Sigmoid colon (tissue), 7 donors: Measurements from ENCODE around the gene ICE1. TPM values are rescaled to one million over a fixed set of nuclear protein-coding genes. Genes with fewer than 3 reads are reported as not detected.

Experiments used
- DNase-seq: peaks from one replicate; pipeline ENCODE4 v3.0.0-alpha.2; 2019
- H3K27ac ChIP-seq, 4 donors: fragments of 200-600 bp; sonication (generic); one replicate each; pipeline ENCODE4 v1.5.1; 2016 to 2019; ENCODE audit warnings: mild to moderate bottlenecking in 1 of 4
- H3K27me3 ChIP-seq, 3 donors: fragments of 200-600 bp; sonication (generic); one replicate each; pipeline ENCODE4 v1.5.1; 2019; ENCODE audit warnings: mild to moderate bottlenecking in 1 of 3
- H3K36me3 ChIP-seq, 4 donors: fragments of 200-600 bp; sonication (generic); one replicate each; pipeline ENCODE4 v1.5.1; 2016 to 2019
- H3K4me1 ChIP-seq, 4 donors: fragments of 200-600 bp; sonication (generic); one replicate each; pipeline ENCODE4 v1.5.1; 2017 to 2019
- H3K4me3 ChIP-seq, 4 donors: fragments of 200-600 bp; sonication (generic); one replicate each; pipeline ENCODE4 v1.5.1; 2017 to 2019; ENCODE audit warnings: mild to moderate bottlenecking in 2 of 4, moderate library complexity in 1 of 4
- H3K9me3 ChIP-seq, 4 donors: fragments of 200-600 bp in 3 of 4; sonication (generic) in 3 of 4; one replicate each; pipeline versions ENCODE4 v1.5.1 to v1.6.1; 2013 to 2019
- CTCF ChIP-seq, 4 experiments: fragments of 450-650 bp in 3 of 4; fragments of 200-600 bp in 1 of 4; IDR thresholded peaks; one replicate each; pipeline ENCODE4 v1.5.1; 2016 to 2019; ENCODE audit warnings: antibody characterized with exemption in 4 of 4, mild to moderate bottlenecking in 3 of 4, moderate library complexity in 2 of 4
- EP300 ChIP-seq, 4 donors: sonication (generic); formaldehyde crosslinking; IDR thresholded peaks; one replicate each; pipeline ENCODE4 v1.6.1; 2017; ENCODE audit warnings: antibody characterized with exemption in 4 of 4
- POLR2A ChIP-seq, 2 donors: fragments of 450-650 bp; IDR thresholded peaks; one replicate each; pipeline ENCODE4 v1.6.1; 2016; ENCODE audit warnings: antibody characterized with exemption in 2 of 2, mild to moderate bottlenecking in 2 of 2, moderate library complexity in 2 of 2
- POLR2AphosphoS5 ChIP-seq, 4 donors: sonication (generic); formaldehyde crosslinking; IDR thresholded peaks; one replicate each; pipeline ENCODE4 v1.6.1; 2017; ENCODE audit warnings: antibody characterized with exemption in 4 of 4
- WGBS, 2 donors: extraction: QIAGEN DNeasy Blood & Tissue Kit; methylation state at CpG; one replicate each; pipeline ENCODE4 v1.1.7; 2013; 5-methylcytosine and 5-hydroxymethylcytosine counted together
- intact Hi-C: fragments of 100-400 bp; cut with DNase I; formaldehyde crosslinking; loops from one replicate; pipeline ENCODE4 v1.15.1; 2023
- polyA plus RNA-seq, 3 donors: library from polyadenylated mRNA; stranded (reverse); fragments of 200-250 nt; gene quantifications; one replicate each; pipeline ENCODE4 v1.2.3, GENCODE V29; 2013
- total RNA-seq, 4 donors: library from RNA; depleted of rRNA; stranded (reverse); fragments of >200 nt; gene quantifications; one replicate each; pipeline ENCODE4 v1.1.0, GENCODE V29; 2016
- donor health status: healthy with polysubstance abuse.
- donor health status: Bipolar disorder and iron deficiency.
- donor health status: healthy.

The ICE1 gene
- total and polyA plus RNA-seq, 7 donors = 4.4 to 32.6 (median 28.1) TPM

DNA sequence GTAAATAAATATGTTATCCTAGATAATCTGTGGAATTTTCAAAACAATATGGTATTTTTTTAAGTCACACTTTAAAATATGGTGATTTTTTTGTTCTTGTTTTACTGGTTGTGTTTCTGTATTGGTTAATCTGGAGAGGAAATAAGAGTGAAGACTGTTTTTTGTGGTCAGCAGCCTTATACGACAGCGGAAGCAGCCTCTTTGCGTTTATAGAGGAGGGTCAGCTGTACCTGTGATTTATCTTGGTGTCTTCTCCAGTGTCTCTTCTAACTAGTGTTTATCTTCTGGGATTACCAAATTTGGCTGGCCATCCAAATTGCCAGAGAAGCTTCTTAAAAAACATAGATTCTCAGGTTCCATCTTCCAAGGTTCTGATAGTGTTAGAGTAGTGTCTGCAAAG lies 58.7 kb downstream of the ICE1 start:
- Histone ChIP-seq H3K4me1 (no peaks in the 10 kb centered on the region), H3K4me3 (no peak overlapping the region), H3K36me3 (peaks cover 0 to 43% (median 9%) of the 10 kb centered on the region in 4 donors), H3K27me3 (no peaks in the 10 kb centered on the region), H3K9me3 (no peaks in the 10 kb centered on the region), H3K27ac (no peak overlapping the region)
- intact Hi-C loops = no loop called here
- WGBS, 2 donors = 53 to 90% methylated on average over 3 of the region's 3 CpGs
- no peak for TF ChIP-seq POLR2A (IDR thresholded peaks at IDR 0.05)
- TF ChIP-seq EP300 (IDR thresholded peaks at IDR 0.05) = no peak
- no peak for TF ChIP-seq CTCF (IDR thresholded peaks at IDR 0.05)
- TF ChIP-seq POLR2AphosphoS5 (IDR thresholded peaks at IDR 0.05) = no peak
- DNase-seq = no peak

DNA sequence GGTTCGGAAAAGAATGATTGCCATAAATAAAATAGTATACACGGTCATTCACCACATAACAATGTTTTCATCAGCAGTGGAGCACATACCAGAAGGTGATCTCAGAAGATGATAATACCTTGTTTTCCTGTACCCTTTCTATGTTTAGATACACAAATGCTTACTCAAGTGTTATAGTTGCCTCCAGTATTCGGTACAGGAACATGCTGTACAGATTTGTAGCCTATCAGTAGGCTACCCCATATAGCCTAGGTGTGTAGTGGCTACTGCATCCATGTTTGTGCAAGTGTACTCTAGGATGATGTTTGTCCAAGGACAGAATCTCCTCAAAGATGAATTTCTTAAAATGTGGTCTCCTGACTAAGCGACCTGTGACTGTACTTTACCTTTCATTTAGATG lies 59.2 kb downstream of the ICE1 start:
- intact Hi-C loops = no loop called here
- 93 to 94% methylated on average over 4 of the region's 4 CpGs for WGBS, 2 donors
- peaks cover 0 to 41% (median 7%) of the 10 kb centered on the region in 4 donors for H3K36me3 ChIP-seq
- no peak overlapping the region for H3K4me3 ChIP-seq
- H3K9me3 ChIP-seq = no peaks in the 10 kb centered on the region
- no peak overlapping the region for H3K27ac ChIP-seq
- no peak for TF ChIP-seq POLR2A (IDR thresholded peaks at IDR 0.05)
- no peak for TF ChIP-seq EP300 (IDR thresholded peaks at IDR 0.05)
- no peak for TF ChIP-seq CTCF (IDR thresholded peaks at IDR 0.05)
- no peak for TF ChIP-seq POLR2AphosphoS5 (IDR thresholded peaks at IDR 0.05)
- DNase-seq = no peak
- no peaks in the 10 kb centered on the region for H3K4me1 ChIP-seq
- no peaks in the 10 kb centered on the region for H3K27me3 ChIP-seq

- Histone ChIP-seq H3K36me3 (peaks cover 0 to 37% (median 3%) of the 10 kb centered on the region in 4 donors), H3K27me3 (no peaks in the 10 kb centered on the region), H3K4me1 (no peaks in the 10 kb centered on the region), H3K4me3 (no peak overlapping the region), H3K9me3 (no peaks in the 10 kb centered on the region), H3K27ac (no peak overlapping the region)
- TF ChIP-seq EP300 (IDR thresholded peaks at IDR 0.05) = no peak
- TF ChIP-seq CTCF (IDR thresholded peaks at IDR 0.05) = no peak
- no peak for TF ChIP-seq POLR2AphosphoS5 (IDR thresholded peaks at IDR 0.05)
- no peak for TF ChIP-seq POLR2A (IDR thresholded peaks at IDR 0.05)
- 84 to 94% methylated on average over 2 of the region's 2 CpGs for WGBS, 2 donors
- intact Hi-C loops = no loop called here
- no peak for DNase-seq
Measured at GRCh38 chr5:5483350-5483749, 60.9 kb downstream of the ICE1 start.

- Histone ChIP-seq H3K9me3 (no peaks in the 10 kb centered on the region), H3K27ac (no peak overlapping the region), H3K4me3 (no peak overlapping the region), H3K27me3 (no peaks in the 10 kb centered on the region), H3K4me1 (no peaks in the 10 kb centered on the region), H3K36me3 (peaks cover 0 to 38% (median 3%) of the 10 kb centered on the region in 4 donors)
- WGBS, 2 donors = 82 to 90% methylated on average over 5 of the region's 5 CpGs
- intact Hi-C loops = no loop called here
- DNase-seq = no peak
- TF ChIP-seq EP300 (IDR thresholded peaks at IDR 0.05) (no peak), CTCF (IDR thresholded peaks at IDR 0.05) (no peak), POLR2A (IDR thresholded peaks at IDR 0.05) (no peak), POLR2AphosphoS5 (IDR thresholded peaks at IDR 0.05) (no peak)
Measured at GRCh38 chr5:5483880-5484598, 61.6 kb downstream of the ICE1 start.

DNA sequence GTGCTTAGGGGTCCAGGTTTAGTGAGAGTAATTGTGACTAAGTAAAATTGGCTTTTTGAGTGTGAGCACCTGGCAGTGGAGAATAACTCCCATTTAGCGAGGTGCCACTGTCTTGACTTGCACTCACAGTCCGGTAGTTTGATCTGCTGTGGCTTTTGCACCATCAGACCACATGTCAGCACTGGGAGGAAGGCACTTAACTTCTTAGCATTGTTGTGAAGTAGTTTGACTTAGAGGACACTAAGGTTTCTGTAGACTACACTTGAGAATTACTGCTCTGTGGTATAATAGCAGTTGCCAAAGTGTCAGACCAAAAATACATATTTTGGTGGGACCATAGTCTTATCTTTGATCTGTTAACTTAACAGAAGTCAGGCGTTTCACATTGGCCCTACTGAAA lies 63.6 kb downstream of the ICE1 start:
- WGBS, 2 donors = 84 to 89% methylated on average over 3 of the region's 3 CpGs
- Histone ChIP-seq H3K36me3 (peaks cover 0 to 57% (median 3%) of the 10 kb centered on the region in 4 donors), H3K27me3 (no peaks in the 10 kb centered on the region), H3K4me1 (no peaks in the 10 kb centered on the region), H3K4me3 (no peak overlapping the region), H3K27ac (no peak overlapping the region), H3K9me3 (no peaks in the 10 kb centered on the region)
- DNase-seq = no peak
- intact Hi-C loops = no loop called here
- TF ChIP-seq EP300 (IDR thresholded peaks at IDR 0.05) (no peak), POLR2A (IDR thresholded peaks at IDR 0.05) (no peak), POLR2AphosphoS5 (IDR thresholded peaks at IDR 0.05) (no peak)
